HepG2 (cell line): ENCODE results near the gene HBM. TPM values are rescaled to one million over a fixed set of nuclear protein-coding genes. Genes with fewer than 3 reads are reported as not detected.

Experiments
- ARHGAP35 ChIP-seq: sonication (generic); formaldehyde crosslinking; IDR thresholded peaks from 2 replicates; pipeline ENCODE4 v1.9.0; 2022; ENCODE audit warnings: mild to moderate bottlenecking, inconsistent platforms, moderate library complexity, missing genetic modification reagents, borderline replicate concordance
- BORCS8-MEF2B ChIP-seq: sonication (generic); formaldehyde crosslinking; IDR thresholded peaks from 2 replicates; pipeline ENCODE4 v1.8.0; 2022; ENCODE audit warnings: mild to moderate bottlenecking, missing genetic modification reagents
- CTCF ChIP-seq: sonication (generic); formaldehyde crosslinking; IDR thresholded peaks from 2 replicates; pipeline ENCODE4 v1.5.0; 2020; ENCODE audit warnings: mild to moderate bottlenecking, missing genetic modification reagents, moderate library complexity
- DNMT3B ChIP-seq: conservative IDR thresholded peaks from 2 replicates; pipeline ENCODE4 v1.6.1; 2016; ENCODE audit warnings: missing biosample characterization, control low read depth
- EEA1 ChIP-seq: sonication (generic); formaldehyde crosslinking; IDR thresholded peaks from 2 replicates; pipeline ENCODE4 v1.5.1; 2020; ENCODE audit warnings: mild to moderate bottlenecking, missing genetic modification reagents, borderline replicate concordance
- GABPA ChIP-seq, 2 experiments: IDR thresholded peaks; 2 replicates each; pipeline ENCODE4 v1.6.1; 2011 to 2016; ENCODE audit warnings: low read depth in 2 of 2, low read length in 1 of 2, missing biosample characterization in 1 of 2, missing genetic modification characterization in 1 of 2
- HMG20A ChIP-seq: IDR thresholded peaks from 2 replicates; pipeline ENCODE4 v1.6.1; 2016; ENCODE audit warnings: borderline replicate concordance
- KLF11 ChIP-seq: IDR thresholded peaks from 2 replicates; pipeline ENCODE4 v1.6.1; 2016; ENCODE audit warnings: missing compliant biosample characterization
- KLF16 ChIP-seq, 2 experiments: sonication (generic) in 1 of 2; formaldehyde crosslinking in 1 of 2; IDR thresholded peaks; 2 replicates each; pipeline versions ENCODE4 v1.6.1 to v1.8.0; 2016 to 2023; ENCODE audit warnings: missing genetic modification reagents in 2 of 2, missing compliant biosample characterization in 1 of 2
- LCORL ChIP-seq, 2 experiments: fragments of 450-650 bp in 1 of 2; sonication (generic) in 1 of 2; formaldehyde crosslinking in 1 of 2; IDR thresholded peaks; 2 replicates each; pipeline versions ENCODE4 v1.5.0 to v1.6.1; 2017 to 2020; ENCODE audit warnings: antibody characterized with exemption in 1 of 2, missing genetic modification reagents in 1 of 2
- MBNL3 ChIP-seq: fragments of 250-450 bp; sonication (Bioruptor Pico); conservative IDR thresholded peaks from 2 replicates; pipeline ENCODE4 v1.8.0; 2022; ENCODE audit warnings: mild to moderate bottlenecking, inconsistent platforms
- NR1H2 ChIP-seq: sonication (generic); formaldehyde crosslinking; IDR thresholded peaks from 2 replicates; pipeline ENCODE4 v1.8.1; 2022; ENCODE audit warnings: low read depth, missing genetic modification reagents, borderline replicate concordance
- PBX3 ChIP-seq: sonication (generic); formaldehyde crosslinking; IDR thresholded peaks from 2 replicates; pipeline ENCODE4 v1.8.1; 2023; ENCODE audit warnings: missing genetic modification reagents, inconsistent platforms, borderline replicate concordance
- POLR2G ChIP-seq: fragments of 200-400 bp; formaldehyde crosslinking; IDR thresholded peaks from 2 replicates; pipeline ENCODE4 v1.6.1; 2018; ENCODE audit warnings: mild to moderate bottlenecking, low read depth, low read length, moderate library complexity
- TOE1 ChIP-seq: sonication (generic); formaldehyde crosslinking; IDR thresholded peaks from 2 replicates; pipeline ENCODE4 v1.4.0; 2020; ENCODE audit warnings: mild to moderate bottlenecking, missing genetic modification reagents
- TRIM24 ChIP-seq: sonication (generic); formaldehyde crosslinking; IDR thresholded peaks from 2 replicates; pipeline ENCODE4 v1.8.0; 2022; ENCODE audit warnings: mild to moderate bottlenecking, missing genetic modification reagents
- XRCC5 ChIP-seq: fragments of 200-400 bp; formaldehyde crosslinking; optimal IDR thresholded peaks from 2 replicates; pipeline ENCODE3; 2017; ENCODE audit warnings: mild to moderate bottlenecking, low read length
- YEATS4 ChIP-seq: sonication (generic); formaldehyde crosslinking; IDR thresholded peaks from 2 replicates; pipeline ENCODE4 v1.4.0; 2020; ENCODE audit warnings: missing genetic modification reagents, borderline replicate concordance
- ZBTB7B ChIP-seq: sonication (generic); formaldehyde crosslinking; IDR thresholded peaks from 2 replicates; pipeline ENCODE4 v1.4.0; 2020; ENCODE audit warnings: missing genetic modification reagents
- ZC3H13 ChIP-seq: sonication (generic); formaldehyde crosslinking; IDR thresholded peaks from 2 replicates; pipeline ENCODE4 v1.8.1; 2023; ENCODE audit warnings: mild to moderate bottlenecking, missing genetic modification reagents, moderate library complexity
- ZFX ChIP-seq: sonication (generic); formaldehyde crosslinking; IDR thresholded peaks from 2 replicates; pipeline ENCODE4 v1.4.0; 2020; ENCODE audit warnings: mild to moderate bottlenecking, low read depth, missing genetic modification reagents, moderate library complexity
- ZNF274 ChIP-seq: sonication (generic); formaldehyde crosslinking; IDR thresholded peaks from 2 replicates; pipeline ENCODE4 v1.5.1; 2020; ENCODE audit warnings: mild to moderate bottlenecking, missing genetic modification reagents
- ZNF317 ChIP-seq: sonication (generic); formaldehyde crosslinking; IDR thresholded peaks from 2 replicates; pipeline ENCODE4 v1.5.0; 2020; ENCODE audit warnings: mild to moderate bottlenecking, missing genetic modification reagents
- ZNF572 ChIP-seq: sonication (generic); formaldehyde crosslinking; IDR thresholded peaks from 2 replicates; pipeline ENCODE4 v1.5.1; 2020; ENCODE audit warnings: mild to moderate bottlenecking, missing genetic modification reagents
- ZSCAN22 ChIP-seq: sonication (generic); formaldehyde crosslinking; IDR thresholded peaks from 2 replicates; pipeline ENCODE4 v1.4.0; 2020; ENCODE audit warnings: mild to moderate bottlenecking, missing genetic modification reagents
- polyA plus RNA-seq, 8 experiments: library from polyadenylated mRNA; depleted of rRNA in 3 of 8; stranded (reverse) in 7 of 8; unstranded in 1 of 8; fragments of >200 nt; fragmentation: Illumina TruSeq in 4 of 8; extraction: Trizol in 4 of 8; gene quantifications; 2 replicates each; pipeline versions ENCODE4 v1.2.1 to v1.2.3, GENCODE V29; 2011 to 2016; ENCODE audit warnings: low read depth in 4 of 8, missing spikeins in 1 of 8, mixed read lengths in 1 of 8; ENCODE audit not compliant: insufficient read depth in 1 of 8
- total RNA-seq, 5 experiments: library from RNA; depleted of rRNA; stranded (reverse); fragments of >200 nt; fragmentation: Illumina TruSeq; extraction: Trizol; gene quantifications; 2 replicates each; pipeline ENCODE4 v1.2.3, GENCODE V29; 2016; ENCODE audit warnings: low read depth in 1 of 5
- TF ChIP-seq, protein P1 (sequence below): sonication (generic); formaldehyde crosslinking; IDR thresholded peaks from 2 replicates; pipeline ENCODE4 v1.5.1; 2020; ENCODE audit warnings: missing genetic modification reagents, mild to moderate bottlenecking, borderline replicate concordance

Gene HBM
- total and polyA plus RNA-seq, 2 of the 13 experiments (the other 11 are each of a cell fraction or from before 2014, with no cell fraction given) = not detected

GRCh38 chr16:181565-182021 lies 15.8 kb downstream of the HBM start (continued):
- no peak for TF ChIP-seq DNMT3B
- TF ChIP-seq POLR2G = peak; percentile 14; the same call in 1 of the 2 replicates
- 0 out of 2 replicates have a peak, but pooled peaks have one; percentile 14 for TF ChIP-seq ZSCAN22 (CRISPR knock-in tag)
- peak; percentile 15 for TF ChIP-seq XRCC5
- no peak for TF ChIP-seq TRIM24 (CRISPR knock-in tag)
- no peak for TF ChIP-seq NR1H2 (CRISPR knock-in tag)
- no peak for TF ChIP-seq MBNL3 (CRISPR knock-in tag)
- TF ChIP-seq, protein P1, sequence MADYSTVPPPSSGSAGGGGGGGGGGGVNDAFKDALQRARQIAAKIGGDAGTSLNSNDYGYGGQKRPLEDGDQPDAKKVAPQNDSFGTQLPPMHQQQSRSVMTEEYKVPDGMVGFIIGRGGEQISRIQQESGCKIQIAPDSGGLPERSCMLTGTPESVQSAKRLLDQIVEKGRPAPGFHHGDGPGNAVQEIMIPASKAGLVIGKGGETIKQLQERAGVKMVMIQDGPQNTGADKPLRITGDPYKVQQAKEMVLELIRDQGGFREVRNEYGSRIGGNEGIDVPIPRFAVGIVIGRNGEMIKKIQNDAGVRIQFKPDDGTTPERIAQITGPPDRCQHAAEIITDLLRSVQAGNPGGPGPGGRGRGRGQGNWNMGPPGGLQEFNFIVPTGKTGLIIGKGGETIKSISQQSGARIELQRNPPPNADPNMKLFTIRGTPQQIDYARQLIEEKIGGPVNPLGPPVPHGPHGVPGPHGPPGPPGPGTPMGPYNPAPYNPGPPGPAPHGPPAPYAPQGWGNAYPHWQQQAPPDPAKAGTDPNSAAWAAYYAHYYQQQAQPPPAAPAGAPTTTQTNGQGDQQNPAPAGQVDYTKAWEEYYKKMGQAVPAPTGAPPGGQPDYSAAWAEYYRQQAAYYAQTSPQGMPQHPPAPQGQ (CRISPR knock-in tag) = no peak
- 0 out of 2 replicates have a peak, but pooled peaks have one; percentile 1 for TF ChIP-seq ZC3H13 (CRISPR knock-in tag)
- TF ChIP-seq KLF16 (CRISPR knock-in tag; IDR thresholded peaks at IDR 0.05) = no peak
- TF ChIP-seq BORCS8-MEF2B (CRISPR knock-in tag) = no peak
- TF ChIP-seq ZFX (CRISPR knock-in tag) = no peak
- no peak for TF ChIP-seq KLF11
- no peak for TF ChIP-seq ZNF274
- no peak for TF ChIP-seq PBX3 (CRISPR knock-in tag)
- TF ChIP-seq ZBTB7B (CRISPR knock-in tag) = no peak
- no peak for TF ChIP-seq ZNF317 (CRISPR knock-in tag)
- TF ChIP-seq CTCF = peak; percentile 96
- TF ChIP-seq ZNF572 (CRISPR knock-in tag) = peak; percentile 56; the same call in 1 of the 2 replicates
- 0 out of 2 replicates have a peak, but pooled peaks have one; percentile 7 for TF ChIP-seq HMG20A (CRISPR knock-in tag)
- TF ChIP-seq EEA1 (CRISPR knock-in tag) = no peak
- TF ChIP-seq GABPA (IDR thresholded peaks at IDR 0.05; ENCODE audit: low read depth, low read length) = no peak
- TF ChIP-seq GABPA (CRISPR knock-in tag; IDR thresholded peaks at IDR 0.05; ENCODE audit: low read depth) = no peak
- TF ChIP-seq LCORL (IDR thresholded peaks at IDR 0.05) = no peak
- TF ChIP-seq LCORL (CRISPR knock-in tag; IDR thresholded peaks at IDR 0.05) = no peak; the same call in 1 of the 2 replicates
- no peak for TF ChIP-seq ARHGAP35
- TF ChIP-seq TOE1 = no peak
- no peak for TF ChIP-seq YEATS4 (CRISPR knock-in tag)
